ENCODE results near the gene SMG6.

DNA sequence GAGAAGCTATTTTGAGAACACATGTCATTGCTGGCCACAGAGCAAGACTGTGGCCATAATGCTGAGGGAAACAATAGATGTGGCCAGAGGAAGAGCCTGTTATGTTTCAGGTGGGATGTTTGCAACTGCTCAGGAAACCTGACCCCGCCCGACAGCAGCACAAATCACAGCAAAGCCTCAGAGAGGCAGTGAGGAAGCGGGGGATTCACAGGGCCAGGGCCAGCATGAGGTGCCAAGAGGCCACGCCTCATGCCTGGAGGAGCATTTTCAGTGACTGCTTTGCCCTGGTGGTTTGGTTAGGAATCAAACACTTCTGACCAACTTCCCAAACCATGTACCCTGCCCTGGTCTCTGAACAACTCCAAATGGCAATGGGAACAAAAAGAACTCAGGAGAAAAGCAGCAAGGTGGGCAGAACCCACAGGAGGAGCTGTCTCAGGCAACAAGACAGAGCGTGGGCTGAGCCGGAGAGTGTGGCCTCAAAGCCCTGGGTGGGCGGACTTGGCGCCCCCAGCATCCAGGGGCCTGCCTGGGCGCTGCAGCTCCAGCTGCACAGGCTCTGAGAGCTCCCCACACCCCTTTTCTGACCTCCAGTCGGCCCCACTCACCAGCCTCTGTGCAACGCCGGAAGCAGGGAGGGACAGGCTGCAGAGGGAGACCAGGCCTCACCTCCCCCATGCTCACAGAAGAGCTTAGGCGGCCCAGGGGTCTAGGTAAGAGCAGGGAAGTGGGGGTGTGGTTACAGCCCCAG, 228.1 kb downstream of the SMG6 start:
- TF ChIP-seq, protein P1, sequence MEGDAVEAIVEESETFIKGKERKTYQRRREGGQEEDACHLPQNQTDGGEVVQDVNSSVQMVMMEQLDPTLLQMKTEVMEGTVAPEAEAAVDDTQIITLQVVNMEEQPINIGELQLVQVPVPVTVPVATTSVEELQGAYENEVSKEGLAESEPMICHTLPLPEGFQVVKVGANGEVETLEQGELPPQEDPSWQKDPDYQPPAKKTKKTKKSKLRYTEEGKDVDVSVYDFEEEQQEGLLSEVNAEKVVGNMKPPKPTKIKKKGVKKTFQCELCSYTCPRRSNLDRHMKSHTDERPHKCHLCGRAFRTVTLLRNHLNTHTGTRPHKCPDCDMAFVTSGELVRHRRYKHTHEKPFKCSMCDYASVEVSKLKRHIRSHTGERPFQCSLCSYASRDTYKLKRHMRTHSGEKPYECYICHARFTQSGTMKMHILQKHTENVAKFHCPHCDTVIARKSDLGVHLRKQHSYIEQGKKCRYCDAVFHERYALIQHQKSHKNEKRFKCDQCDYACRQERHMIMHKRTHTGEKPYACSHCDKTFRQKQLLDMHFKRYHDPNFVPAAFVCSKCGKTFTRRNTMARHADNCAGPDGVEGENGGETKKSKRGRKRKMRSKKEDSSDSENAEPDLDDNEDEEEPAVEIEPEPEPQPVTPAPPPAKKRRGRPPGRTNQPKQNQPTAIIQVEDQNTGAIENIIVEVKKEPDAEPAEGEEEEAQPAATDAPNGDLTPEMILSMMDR (conservative IDR thresholded peaks at IDR 0.05 in 1 of 2, IDR thresholded peaks at IDR 0.05 in 1 of 2; ENCODE audit: extremely low read depth in 1 of 2, insufficient read depth in 1 of 2, low read depth in 1 of 2, low read length in 2 of 2) = peak in 1 of 2 donors; percentile 26
- no peak for TF ChIP-seq EZH2 (IDR thresholded peaks at IDR 0.05; ENCODE audit: borderline replicate concordance, low read length)

Data from mammary epithelial cell (primary cell).